ENCODE data around the gene GPR148. TPM values are rescaled to one million over a fixed set of nuclear protein-coding genes. Genes with fewer than 3 reads are reported as not detected.

GPR148 gene
- total RNA-seq, 1 donor from 2014 or later: not detected

- DNase-seq (ENCODE audit: low spot score in 2 of 2, unreplicated experiment in 2 of 2): no peak
- TF ChIP-seq, protein P1, sequence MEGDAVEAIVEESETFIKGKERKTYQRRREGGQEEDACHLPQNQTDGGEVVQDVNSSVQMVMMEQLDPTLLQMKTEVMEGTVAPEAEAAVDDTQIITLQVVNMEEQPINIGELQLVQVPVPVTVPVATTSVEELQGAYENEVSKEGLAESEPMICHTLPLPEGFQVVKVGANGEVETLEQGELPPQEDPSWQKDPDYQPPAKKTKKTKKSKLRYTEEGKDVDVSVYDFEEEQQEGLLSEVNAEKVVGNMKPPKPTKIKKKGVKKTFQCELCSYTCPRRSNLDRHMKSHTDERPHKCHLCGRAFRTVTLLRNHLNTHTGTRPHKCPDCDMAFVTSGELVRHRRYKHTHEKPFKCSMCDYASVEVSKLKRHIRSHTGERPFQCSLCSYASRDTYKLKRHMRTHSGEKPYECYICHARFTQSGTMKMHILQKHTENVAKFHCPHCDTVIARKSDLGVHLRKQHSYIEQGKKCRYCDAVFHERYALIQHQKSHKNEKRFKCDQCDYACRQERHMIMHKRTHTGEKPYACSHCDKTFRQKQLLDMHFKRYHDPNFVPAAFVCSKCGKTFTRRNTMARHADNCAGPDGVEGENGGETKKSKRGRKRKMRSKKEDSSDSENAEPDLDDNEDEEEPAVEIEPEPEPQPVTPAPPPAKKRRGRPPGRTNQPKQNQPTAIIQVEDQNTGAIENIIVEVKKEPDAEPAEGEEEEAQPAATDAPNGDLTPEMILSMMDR (IDR thresholded peaks at IDR 0.05; ENCODE audit: unreplicated experiment): no peak
- no peak overlapping the region for H3K4me3 Mint-ChIP-seq
- H3K27ac Mint-ChIP-seq: no peak overlapping the region
- peaks cover 47% of the 10 kb centered on the region for H3K27me3 Mint-ChIP-seq (ENCODE audit: low read depth)
- no peaks in the 10 kb centered on the region for H3K36me3 Mint-ChIP-seq
- H3K4me1 Mint-ChIP-seq: no peaks in the 10 kb centered on the region
- peaks cover 4% of the 10 kb centered on the region for H3K9me3 Mint-ChIP-seq
Observed at GRCh38 chr2:130735200-130735599, 6.3 kb downstream of the GPR148 start.

- H3K27ac Mint-ChIP-seq: no peak overlapping the region
- TF ChIP-seq, protein P1 (IDR thresholded peaks at IDR 0.05; ENCODE audit: unreplicated experiment): no peak
- DNase-seq (ENCODE audit: low spot score in 2 of 2, unreplicated experiment in 2 of 2): no peak
- H3K4me1 Mint-ChIP-seq: no peaks in the 10 kb centered on the region
- H3K9me3 Mint-ChIP-seq: peaks cover 4% of the 10 kb centered on the region
- no peaks in the 10 kb centered on the region for H3K36me3 Mint-ChIP-seq
- H3K27me3 Mint-ChIP-seq (ENCODE audit: low read depth): peaks cover 44% of the 10 kb centered on the region
- H3K4me3 Mint-ChIP-seq: no peak overlapping the region
Observed at GRCh38 chr2:130736487-130736886, 7.6 kb downstream of the GPR148 start.

DNA sequence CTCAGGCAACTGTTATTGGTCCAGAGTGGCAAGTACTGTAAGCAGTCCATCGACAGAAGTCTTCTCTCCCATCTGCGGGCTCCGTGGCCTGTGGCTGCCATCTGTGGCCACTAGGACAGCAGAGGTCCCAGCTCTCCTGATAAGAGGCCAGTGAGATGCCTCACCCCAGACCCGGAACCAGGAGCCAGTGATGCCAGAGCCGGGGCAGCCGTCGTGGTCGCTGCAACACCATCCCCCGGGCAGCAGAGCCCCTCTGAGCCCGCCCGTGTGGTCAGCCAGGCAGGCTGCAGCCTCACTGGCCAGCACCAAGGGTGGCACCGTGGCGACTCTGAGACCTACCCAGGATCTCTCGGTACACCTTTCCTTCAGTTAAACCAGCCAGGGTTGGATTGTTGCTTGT lies 8.7 kb downstream of the GPR148 start:
- no peaks in the 10 kb centered on the region for H3K4me1 Mint-ChIP-seq
- H3K36me3 Mint-ChIP-seq: no peaks in the 10 kb centered on the region

GRCh38 chr2:130740671-130741070 lies 11.8 kb downstream of the GPR148 start:
- H3K9me3 Mint-ChIP-seq: no peaks in the 10 kb centered on the region
- H3K27ac Mint-ChIP-seq: no peak overlapping the region
- H3K4me1 Mint-ChIP-seq: no peaks in the 10 kb centered on the region
- no peaks in the 10 kb centered on the region for H3K36me3 Mint-ChIP-seq
- TF ChIP-seq, protein P1 (IDR thresholded peaks at IDR 0.05; ENCODE audit: unreplicated experiment): no peak
- H3K4me3 Mint-ChIP-seq: no peak overlapping the region
- peaks cover 41% of the 10 kb centered on the region for H3K27me3 Mint-ChIP-seq (ENCODE audit: low read depth)
- DNase-seq (ENCODE audit: low spot score in 2 of 2, unreplicated experiment in 2 of 2): no peak

More for the DNA sequence above, 8.7 kb downstream of the GPR148 start:
- H3K27me3 Mint-ChIP-seq (ENCODE audit: low read depth): peaks cover 40% of the 10 kb centered on the region
- H3K4me3 Mint-ChIP-seq: no peak overlapping the region
- TF ChIP-seq, protein P1 (IDR thresholded peaks at IDR 0.05; ENCODE audit: unreplicated experiment): no peak
- H3K27ac Mint-ChIP-seq: no peak overlapping the region
- H3K9me3 Mint-ChIP-seq: peaks cover 4% of the 10 kb centered on the region
- DNase-seq (ENCODE audit: low spot score in 2 of 2, unreplicated experiment in 2 of 2): no peak

DNA sequence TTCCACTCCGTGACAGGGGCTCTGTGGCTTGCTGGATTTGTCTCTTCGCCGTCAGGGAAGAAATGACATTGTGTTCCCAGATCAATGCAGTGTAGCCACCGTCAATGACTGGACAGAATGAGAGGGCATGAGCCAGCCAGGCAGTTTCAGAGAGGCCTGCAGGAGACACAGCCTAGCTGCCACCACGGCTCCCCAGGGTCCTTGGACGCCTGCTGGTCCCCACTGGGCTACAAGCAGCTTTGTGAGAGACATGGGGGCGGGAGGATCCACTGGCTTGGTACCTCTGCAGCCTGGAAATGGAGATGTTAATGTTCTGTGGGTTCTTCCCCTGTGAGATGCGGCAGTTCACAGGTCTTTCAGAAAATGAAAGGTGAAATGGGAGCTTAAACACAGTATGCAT lies 14.4 kb downstream of the GPR148 start:
- Mint-ChIP-seq H3K9me3 (no peaks in the 10 kb centered on the region), H3K4me3 (no peak overlapping the region), H3K36me3 (no peaks in the 10 kb centered on the region), H3K27me3 (ENCODE audit: low read depth) (peaks cover 49% of the 10 kb centered on the region), H3K4me1 (no peaks in the 10 kb centered on the region), H3K27ac (no peak overlapping the region)
- no peak for DNase-seq (ENCODE audit: low spot score in 2 of 2, unreplicated experiment in 2 of 2)
- TF ChIP-seq, protein P1 (IDR thresholded peaks at IDR 0.05; ENCODE audit: unreplicated experiment): no peak
